Peyer's patch (tissue), 4 donors: ENCODE results near the gene APLN. TPM values are rescaled to one million over a fixed set of nuclear protein-coding genes. Genes with fewer than 3 reads are reported as not detected.

Source experiments
- DNase-seq, 3 donors: peaks; one replicate each; pipeline ENCODE4 v3.0.0-alpha.2; 2017 to 2019
- H3K27ac ChIP-seq, 4 donors: fragments of 200-600 bp; sonication (generic); one replicate each; pipeline ENCODE4 v1.5.1; 2016 to 2019
- H3K27me3 ChIP-seq, 2 donors: fragments of 200-600 bp; sonication (generic); one replicate each; pipeline ENCODE4 v1.5.1; 2019
- H3K36me3 ChIP-seq, 3 donors: fragments of 200-600 bp; sonication (generic); one replicate each; pipeline ENCODE4 v1.5.1; 2016 to 2019
- H3K4me1 ChIP-seq, 4 donors: fragments of 200-600 bp; sonication (generic); one replicate each; pipeline ENCODE4 v1.5.1; 2016 to 2019
- H3K4me3 ChIP-seq, 4 donors: fragments of 200-600 bp; sonication (generic); 1 replicate in 3 of 4; 2 replicates in 1 of 4; pipeline ENCODE4 v1.5.1; 2016 to 2019; ENCODE audit warnings: mild to moderate bottlenecking in 1 of 4
- H3K9me3 ChIP-seq, 4 donors: fragments of 200-600 bp; sonication (generic); one replicate each; pipeline ENCODE4 v1.5.1; 2016 to 2019; ENCODE audit warnings: mild to moderate bottlenecking in 1 of 4
- CTCF ChIP-seq, 6 experiments: fragments of 450-650 bp in 4 of 6; fragments of 200-600 bp in 2 of 6; sonication (generic) in 1 of 6; IDR thresholded peaks; one replicate each; pipeline ENCODE4 v1.5.1; 2017 to 2019; ENCODE audit warnings: antibody characterized with exemption in 6 of 6, mild to moderate bottlenecking in 3 of 6, moderate library complexity in 1 of 6
- POLR2A ChIP-seq, 2 donors: fragments of 450-650 bp; IDR thresholded peaks; one replicate each; pipeline ENCODE4 v1.5.1; 2017; ENCODE audit warnings: antibody characterized with exemption in 2 of 2, mild to moderate bottlenecking in 2 of 2, moderate library complexity in 2 of 2
- total RNA-seq, 4 donors: library from RNA; depleted of rRNA; stranded (reverse); fragments of >200 nt; gene quantifications; one replicate each; pipeline ENCODE4 v1.1.0, GENCODE V29; 2016

The APLN gene
- total RNA-seq, 4 donors from 2014 or later, result 0.27 to 0.35 TPM; not detected in 2

GRCh38 chrX:129653971-129654651 is 645 bp downstream of the APLN start:
- TF ChIP-seq CTCF (IDR thresholded peaks at IDR 0.05), result peak in 1 of 6 experiments; percentile 3
- no peak for TF ChIP-seq POLR2A (IDR thresholded peaks at IDR 0.05)
- DNase-seq, result peak in 2 of 3 donors; percentile 48 to 57
- peaks cover 0 to 8% (median 0%) of the 10 kb centered on the region in 4 donors for H3K4me1 ChIP-seq
- peak overlapping the region in 1 of 4 donors; percentile 17 for H3K27ac ChIP-seq
- H3K4me3 ChIP-seq, result peak overlapping the region; percentile 18 to 56 (median 50)
- no peaks in the 10 kb centered on the region for H3K9me3 ChIP-seq
- H3K36me3 ChIP-seq, result no peaks in the 10 kb centered on the region
- no peaks in the 10 kb centered on the region for H3K27me3 ChIP-seq

GRCh38 chrX:129653181-129653970 is 1.4 kb downstream of the APLN start:
- no peaks in the 10 kb centered on the region for H3K27me3 ChIP-seq
- no peak overlapping the region for H3K27ac ChIP-seq
- DNase-seq, result peak in 1 of 3 donors; percentile 36
- no peaks in the 10 kb centered on the region for H3K9me3 ChIP-seq
- no peak for TF ChIP-seq POLR2A (IDR thresholded peaks at IDR 0.05)
- TF ChIP-seq CTCF (IDR thresholded peaks at IDR 0.05), result no peak
- H3K4me1 ChIP-seq, result peaks cover 0 to 8% (median 0%) of the 10 kb centered on the region in 4 donors
- peak overlapping the region in 1 of 4 donors; percentile 56 for H3K4me3 ChIP-seq
- no peaks in the 10 kb centered on the region for H3K36me3 ChIP-seq

GRCh38 chrX:129652565-129653169 is 2.1 kb downstream of the APLN start:
- H3K36me3 ChIP-seq, result no peaks in the 10 kb centered on the region
- no peak overlapping the region for H3K27ac ChIP-seq
- H3K4me3 ChIP-seq, result no peak overlapping the region
- no peaks in the 10 kb centered on the region for H3K9me3 ChIP-seq
- peaks cover 0 to 8% (median 0%) of the 10 kb centered on the region in 4 donors for H3K4me1 ChIP-seq
- DNase-seq, result peak in 1 of 3 donors; percentile 6
- TF ChIP-seq CTCF (IDR thresholded peaks at IDR 0.05) (no peak), POLR2A (IDR thresholded peaks at IDR 0.05) (no peak)
- no peaks in the 10 kb centered on the region for H3K27me3 ChIP-seq

- Histone ChIP-seq H3K4me1 (peaks cover 0 to 8% (median 0%) of the 10 kb centered on the region in 4 donors), H3K27ac (no peak overlapping the region), H3K36me3 (no peaks in the 10 kb centered on the region), H3K9me3 (no peaks in the 10 kb centered on the region), H3K27me3 (no peaks in the 10 kb centered on the region), H3K4me3 (no peak overlapping the region)
- no peak for TF ChIP-seq POLR2A (IDR thresholded peaks at IDR 0.05)
- no peak for TF ChIP-seq CTCF (IDR thresholded peaks at IDR 0.05)
- peak in 1 of 3 donors; percentile 28 for DNase-seq
Observed at GRCh38 chrX:129651756-129652564, 2.8 kb downstream of the APLN start.
